PC-3 (cell line): ENCODE measurements around the gene PTPRQ. TPM values are rescaled to one million over a fixed set of nuclear protein-coding genes. Genes with fewer than 3 reads are reported as not detected.

Experiments
- ATAC-seq: fragments of 200-7000 bp; cut with Tn5 transposase; 2 replicates; pipeline ENCODE4 v1.9.1; 2020; ENCODE audit warnings: mild to moderate bottlenecking, moderate library complexity
- BruUV-seq: library from RNA; stranded (reverse); fragments of 400-500 nt; replicated peaks from 2 replicates; lab custom pipeline; 2021; lab: Mats Ljungman, UMichigan
- CTCF ChIA-PET: fragments of 300-600 bp; sonication (Branson Sonifier 250); formaldehyde crosslinking; loops from one replicate; lab custom pipeline; 2022; ENCODE audit warnings: antibody characterized with exemption; lab: Charles Lee
- POLR2A ChIA-PET: fragments of 300-600 bp; sonication (Branson Sonifier 250); formaldehyde crosslinking; loops from one replicate; lab custom pipeline; 2022; ENCODE audit warnings: antibody characterized with exemption; ENCODE audit not compliant: unreplicated experiment; lab: Charles Lee
- DNase-seq: peaks from one replicate; pipeline ENCODE4 v3.0.0-alpha.2; 2015
- H2AFZ ChIP-seq: fragments of 300-600 bp; sonication (generic); 2 replicates; pipeline ENCODE4 v1.6.0; 2016; ENCODE audit warnings: antibody characterized with exemption, low read length
- H3F3A ChIP-seq: fragments of 300-600 bp; sonication (generic); one replicate; pipeline ENCODE4 v1.6.0; 2017; ENCODE audit warnings: antibody characterized with exemption, low read length, control low read depth, mild to moderate bottlenecking; ENCODE audit not compliant: unreplicated experiment
- H3K27ac ChIP-seq: fragments of 300-600 bp; sonication (generic); 2 replicates; pipeline ENCODE4 v1.5.1; 2016; ENCODE audit warnings: mild to moderate bottlenecking, low read length
- H3K27me3 ChIP-seq: fragments of 300-600 bp; sonication (generic); 2 replicates; pipeline ENCODE4 v1.6.1; 2016; ENCODE audit warnings: low read length, mixed read lengths
- H3K36me3 ChIP-seq: fragments of 300-600 bp; sonication (generic); 2 replicates; pipeline ENCODE4 v1.6.1; 2016; ENCODE audit warnings: low read depth, mixed run types, low read length, mixed read lengths
- H3K4me1 ChIP-seq: fragments of 300-600 bp; sonication (generic); 2 replicates; pipeline ENCODE4 v1.5.1; 2016; ENCODE audit warnings: low read length; ENCODE audit not compliant: insufficient read depth
- H3K4me2 ChIP-seq: fragments of 300-600 bp; sonication (generic); 2 replicates; pipeline ENCODE4 v1.6.0; 2016; ENCODE audit warnings: low read length
- H3K4me3 ChIP-seq: fragments of 300-600 bp; sonication (generic); 2 replicates; pipeline ENCODE4 v1.5.1; 2016; ENCODE audit warnings: mild to moderate bottlenecking, low read length, mixed read lengths
- H3K79me2 ChIP-seq: fragments of 300-600 bp; sonication (generic); 2 replicates; pipeline ENCODE4 v1.6.1; 2017; ENCODE audit warnings: low read length, mixed read lengths
- H3K9ac ChIP-seq: fragments of 300-600 bp; sonication (generic); 2 replicates; pipeline ENCODE4 v1.6.0; 2016; ENCODE audit warnings: mild to moderate bottlenecking, low read length
- H3K9me2 ChIP-seq: fragments of 300-600 bp; sonication (generic); replicated peaks from 2 replicates; pipeline ENCODE4 v1.6.1; 2016; ENCODE audit warnings: mixed run types, low read length, mixed read lengths
- H3K9me3 ChIP-seq: fragments of 300-600 bp; sonication (generic); 2 replicates; pipeline ENCODE4 v1.6.1; 2016; ENCODE audit warnings: low read length, mixed read lengths
- H4K20me1 ChIP-seq: fragments of 300-600 bp; sonication (generic); 2 replicates; pipeline ENCODE4 v1.6.1; 2016; ENCODE audit warnings: low read length, mixed read lengths
- EZH2 ChIP-seq: fragments of 300-600 bp; sonication (generic); IDR thresholded peaks from one replicate; pipeline ENCODE4 v1.6.1; 2017; ENCODE audit warnings: antibody characterized with exemption, mild to moderate bottlenecking, low read length; ENCODE audit not compliant: unreplicated experiment
- EZH2phosphoT487 ChIP-seq: fragments of 300-600 bp; sonication (generic); IDR thresholded peaks from 2 replicates; pipeline ENCODE4 v1.6.1; 2018; ENCODE audit warnings: mild to moderate bottlenecking, antibody characterized with exemption, low read length, borderline replicate concordance
- intact Hi-C: fragments of 100-400 bp; cut with micrococcal nuclease; formaldehyde crosslinking; loops from 2 replicates; pipeline ENCODE4 v1.9.0; 2023
- total RNA-seq: library from RNA; depleted of rRNA; stranded (reverse); fragments of >200 nt; gene quantifications from 2 replicates; pipeline ENCODE4 v1.2.3, GENCODE V29; 2014
- TF ChIP-seq, protein P1 (sequence below): fragments of 300-600 bp; sonication (generic); conservative IDR thresholded peaks from 2 replicates; pipeline ENCODE4 v1.5.1; 2017; ENCODE audit warnings: antibody characterized with exemption, low read depth, mild to moderate bottlenecking, low read length

PTPRQ gene
- total RNA-seq, 1 experiment from 2014 or later: 0.07 TPM

DNA sequence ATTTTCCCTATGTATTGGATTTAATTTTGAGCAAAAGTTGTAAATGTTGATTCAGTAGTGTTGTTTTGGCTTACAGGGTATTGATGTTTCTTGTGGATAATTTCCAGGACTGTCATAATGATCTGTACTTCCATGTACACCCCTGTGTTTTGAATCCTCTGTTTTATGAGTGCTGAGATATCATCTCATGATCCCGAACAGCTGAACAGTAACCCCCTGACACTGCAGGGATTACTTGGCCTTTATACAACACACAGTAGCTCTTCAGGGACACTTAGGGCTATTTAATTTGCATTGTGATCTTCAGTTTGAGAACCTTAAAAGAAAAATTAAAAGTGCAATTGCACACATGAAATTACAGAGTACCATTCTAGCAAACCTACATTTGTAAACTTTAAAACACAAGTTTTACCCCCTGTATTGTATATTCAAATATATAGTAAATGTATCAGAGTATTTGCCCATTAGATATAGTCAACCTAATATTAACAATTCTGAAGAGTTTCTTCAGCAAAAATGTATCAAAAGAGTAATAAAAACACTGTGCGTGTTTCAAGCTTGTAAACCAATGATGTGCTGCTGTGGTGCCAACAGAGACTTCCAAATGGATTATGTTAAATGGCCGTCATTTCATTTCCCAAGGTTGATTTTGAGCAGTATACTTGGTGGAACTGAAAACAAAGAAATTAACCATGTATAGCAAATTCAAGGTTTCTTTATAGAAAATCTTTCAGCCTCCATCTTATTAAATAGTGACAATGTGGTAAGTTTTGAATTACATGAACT is 235.5 kb downstream of the PTPRQ start:
- Histone ChIP-seq H3F3A (no peaks in the 10 kb centered on the region), H3K27me3 (0 out of 2 replicates have a peak, but pooled peaks cover 11% of the 10 kb centered on the region), H3K36me3 (no peaks in the 10 kb centered on the region), H4K20me1 (no peaks in the 10 kb centered on the region), H3K4me1 (no peaks in the 10 kb centered on the region), H3K79me2 (no peaks in the 10 kb centered on the region), H3K4me2 (no peak overlapping the region), H3K9ac (no peak overlapping the region), H2AFZ (no peak overlapping the region), H3K27ac (no peak overlapping the region), H3K4me3 (no peak overlapping the region), H3K9me2 (no peaks in the 10 kb centered on the region), H3K9me3 (no peaks in the 10 kb centered on the region)
- TF ChIP-seq EZH2phosphoT487: no peak
- TF ChIP-seq EZH2: no peak
- TF ChIP-seq, protein P1, sequence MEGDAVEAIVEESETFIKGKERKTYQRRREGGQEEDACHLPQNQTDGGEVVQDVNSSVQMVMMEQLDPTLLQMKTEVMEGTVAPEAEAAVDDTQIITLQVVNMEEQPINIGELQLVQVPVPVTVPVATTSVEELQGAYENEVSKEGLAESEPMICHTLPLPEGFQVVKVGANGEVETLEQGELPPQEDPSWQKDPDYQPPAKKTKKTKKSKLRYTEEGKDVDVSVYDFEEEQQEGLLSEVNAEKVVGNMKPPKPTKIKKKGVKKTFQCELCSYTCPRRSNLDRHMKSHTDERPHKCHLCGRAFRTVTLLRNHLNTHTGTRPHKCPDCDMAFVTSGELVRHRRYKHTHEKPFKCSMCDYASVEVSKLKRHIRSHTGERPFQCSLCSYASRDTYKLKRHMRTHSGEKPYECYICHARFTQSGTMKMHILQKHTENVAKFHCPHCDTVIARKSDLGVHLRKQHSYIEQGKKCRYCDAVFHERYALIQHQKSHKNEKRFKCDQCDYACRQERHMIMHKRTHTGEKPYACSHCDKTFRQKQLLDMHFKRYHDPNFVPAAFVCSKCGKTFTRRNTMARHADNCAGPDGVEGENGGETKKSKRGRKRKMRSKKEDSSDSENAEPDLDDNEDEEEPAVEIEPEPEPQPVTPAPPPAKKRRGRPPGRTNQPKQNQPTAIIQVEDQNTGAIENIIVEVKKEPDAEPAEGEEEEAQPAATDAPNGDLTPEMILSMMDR: no peak
- ATAC-seq (no peak), DNase-seq (no peak)
- CTCF ChIA-PET: no interaction called here
- no TSS peak for BruUV-seq
- intact Hi-C loops: loop anchor here (10.0 kb wide), 1 partner anchor 55 kb away; no protein-coding TSS in a partner anchor
- POLR2A ChIA-PET: no interaction called here

DNA sequence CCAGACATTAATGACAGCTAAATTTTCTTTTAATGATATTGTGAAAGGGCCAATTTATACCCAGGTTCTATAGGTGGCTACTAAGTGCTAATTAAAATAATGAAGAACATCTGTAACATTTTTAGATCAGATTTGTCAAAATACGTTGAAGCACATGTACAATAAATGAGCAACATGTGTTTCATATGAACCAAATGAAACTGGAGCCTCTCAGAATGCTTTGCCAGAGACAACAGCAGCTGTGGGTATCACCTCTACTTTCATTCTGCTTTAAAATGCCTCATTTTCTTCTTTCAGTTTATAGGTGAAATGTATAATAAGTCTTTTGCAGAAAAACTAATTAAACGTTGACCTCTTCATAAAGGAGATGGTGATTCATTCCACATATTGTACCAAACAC is 237.3 kb downstream of the PTPRQ start:
- no peaks in the 10 kb centered on the region for H3K9me2 ChIP-seq
- H2AFZ ChIP-seq: no peak overlapping the region
- no peaks in the 10 kb centered on the region for H3F3A ChIP-seq
- 0 out of 2 replicates have a peak, but pooled peaks cover 11% of the 10 kb centered on the region for H3K27me3 ChIP-seq
- TF ChIP-seq, protein P1: no peak
- TF ChIP-seq EZH2 (no peak), EZH2phosphoT487 (no peak)
- no peaks in the 10 kb centered on the region for H3K4me1 ChIP-seq
- H3K27ac ChIP-seq: no peak overlapping the region
- no peaks in the 10 kb centered on the region for H3K79me2 ChIP-seq
- no peak overlapping the region for H3K4me3 ChIP-seq
- no peak for DNase-seq
- ATAC-seq: no peak
- H3K36me3 ChIP-seq: no peaks in the 10 kb centered on the region
- ChIA-PET CTCF (no interaction called here), POLR2A (interaction anchor here (0.6 kb wide), 1 partner anchor 186 kb away, joined by 3 read pairs; no protein-coding TSS in a partner anchor)
- H4K20me1 ChIP-seq: no peaks in the 10 kb centered on the region
- H3K9me3 ChIP-seq: no peaks in the 10 kb centered on the region
- H3K9ac ChIP-seq: no peak overlapping the region
- intact Hi-C loops: no loop called here
- H3K4me2 ChIP-seq: no peak overlapping the region
- no TSS peak for BruUV-seq

DNA sequence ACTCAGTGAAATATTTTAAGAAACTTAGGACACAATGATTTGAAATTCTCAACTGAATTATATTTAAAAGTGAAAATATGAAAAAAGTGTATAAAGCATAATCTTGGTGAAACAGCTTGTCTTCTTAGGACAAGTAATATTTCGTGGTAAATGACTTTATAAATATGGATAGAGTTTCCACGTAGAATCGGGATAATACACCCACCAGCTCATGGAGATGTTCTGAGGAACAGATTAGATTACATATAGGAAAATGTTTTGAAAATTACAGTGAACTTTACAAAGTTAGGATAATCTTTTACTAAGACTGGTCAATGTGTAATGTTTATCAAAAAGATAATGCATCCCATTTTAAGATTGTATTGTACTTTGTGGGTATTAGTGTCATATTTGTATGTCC is 237.8 kb downstream of the PTPRQ start:
- no peaks in the 10 kb centered on the region for H3F3A ChIP-seq
- H3K9ac ChIP-seq: no peak overlapping the region
- no peak overlapping the region for H3K4me3 ChIP-seq
- BruUV-seq: no TSS peak
- H3K4me2 ChIP-seq: no peak overlapping the region
- DNase-seq (no peak), ATAC-seq (no peak)
- no peak overlapping the region for H3K27ac ChIP-seq
- H3K4me1 ChIP-seq: no peaks in the 10 kb centered on the region
- TF ChIP-seq EZH2 (no peak), EZH2phosphoT487 (no peak)
- TF ChIP-seq, protein P1: no peak
- POLR2A ChIA-PET: interaction anchor here (0.6 kb wide), 1 partner anchor 186 kb away, joined by 3 read pairs; no protein-coding TSS in a partner anchor
- H3K9me2 ChIP-seq: no peaks in the 10 kb centered on the region
- H3K9me3 ChIP-seq: no peaks in the 10 kb centered on the region
- H3K27me3 ChIP-seq: 0 out of 2 replicates have a peak, but pooled peaks cover 11% of the 10 kb centered on the region
- H4K20me1 ChIP-seq: no peaks in the 10 kb centered on the region
- CTCF ChIA-PET: no interaction called here
- no peaks in the 10 kb centered on the region for H3K79me2 ChIP-seq
- intact Hi-C loops: no loop called here
- no peaks in the 10 kb centered on the region for H3K36me3 ChIP-seq
- no peak overlapping the region for H2AFZ ChIP-seq
